NCI-H748 (cell line): ENCODE data around the gene ADISSP.
A peak's percentile ranks its signal among the peaks of the same experiment; 100 is the strongest.

Source experiments
- DNase-seq: peaks from one replicate; lab custom pipeline; 2025; ENCODE audit not compliant: unreplicated experiment; lab: John Stamatoyannopoulos, UW

The ADISSP gene

GRCh38 chr20:3720626-3721025 is 46.9 kb downstream of the ADISSP start:
- no peak for DNase-seq

DNA sequence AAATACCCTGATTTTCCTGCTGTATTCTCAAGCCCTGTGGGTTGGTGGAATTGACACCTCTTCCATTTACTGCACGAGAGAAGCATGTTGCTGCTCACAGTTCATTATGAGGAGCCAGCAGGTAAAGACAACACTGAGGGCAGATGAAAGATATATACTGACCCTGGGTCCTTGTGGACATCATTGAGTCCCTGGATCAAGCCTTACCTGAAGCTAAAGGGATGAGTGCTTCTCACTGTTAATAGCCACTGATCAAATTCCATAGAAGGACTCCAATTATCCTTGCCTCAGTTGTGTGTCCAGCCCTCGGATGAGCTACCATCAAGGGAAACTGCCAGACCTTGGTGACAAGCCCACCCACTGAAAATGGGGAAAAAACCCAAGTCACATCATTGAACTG is 47.5 kb downstream of the ADISSP start:
- no peak for DNase-seq

DNA sequence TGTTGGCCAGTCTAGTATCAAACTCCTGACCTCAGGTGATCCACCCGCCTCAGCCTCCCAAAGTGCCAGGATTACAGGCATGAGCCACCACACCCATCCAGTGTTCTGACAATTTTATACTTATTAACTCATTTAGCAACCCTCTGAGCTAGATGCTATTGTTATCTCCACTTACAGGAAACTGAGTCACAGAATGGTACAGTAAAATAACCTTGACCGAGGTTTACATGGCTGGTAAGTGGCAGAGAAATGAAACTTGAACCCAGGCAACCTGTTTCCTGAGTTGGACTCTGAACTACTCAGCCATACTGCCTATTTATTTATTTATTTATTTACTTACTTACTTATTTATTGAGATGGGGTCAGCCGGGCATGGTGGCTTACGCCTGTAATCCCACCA is 48.5 kb downstream of the ADISSP start:
- DNase-seq: no peak

DNA sequence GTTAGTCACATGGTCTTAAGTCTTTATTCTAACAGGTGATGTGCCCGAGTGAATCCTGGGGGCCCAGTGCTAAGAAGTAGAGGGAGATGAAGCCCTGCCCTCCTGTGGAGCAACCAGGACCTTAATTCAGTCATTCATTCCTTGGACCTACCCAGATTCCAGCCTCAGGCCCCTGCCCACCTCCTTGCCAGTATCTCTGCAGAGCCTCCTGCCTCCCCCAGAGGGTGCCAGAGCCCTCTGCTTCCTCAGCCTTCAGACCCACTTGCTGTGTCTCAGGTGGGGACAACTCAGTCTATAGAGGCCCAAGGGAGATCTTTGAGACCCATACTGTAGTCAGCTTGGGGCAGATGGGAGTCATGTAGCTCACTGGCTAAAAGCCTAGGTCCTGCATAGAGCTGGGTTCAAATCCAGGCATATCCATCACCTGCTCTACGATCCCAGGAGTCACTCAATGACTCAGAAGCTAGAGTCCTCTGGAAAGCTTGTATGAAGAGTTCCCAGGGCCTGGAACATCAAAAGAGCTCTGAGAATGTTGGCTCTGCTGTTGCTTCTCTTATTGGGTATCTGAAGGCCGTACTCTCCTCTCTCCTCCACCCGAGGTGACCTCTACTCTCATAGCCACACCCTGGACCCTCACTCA is 51.2 kb downstream of the ADISSP start:
- peak; percentile 78 for DNase-seq

DNA sequence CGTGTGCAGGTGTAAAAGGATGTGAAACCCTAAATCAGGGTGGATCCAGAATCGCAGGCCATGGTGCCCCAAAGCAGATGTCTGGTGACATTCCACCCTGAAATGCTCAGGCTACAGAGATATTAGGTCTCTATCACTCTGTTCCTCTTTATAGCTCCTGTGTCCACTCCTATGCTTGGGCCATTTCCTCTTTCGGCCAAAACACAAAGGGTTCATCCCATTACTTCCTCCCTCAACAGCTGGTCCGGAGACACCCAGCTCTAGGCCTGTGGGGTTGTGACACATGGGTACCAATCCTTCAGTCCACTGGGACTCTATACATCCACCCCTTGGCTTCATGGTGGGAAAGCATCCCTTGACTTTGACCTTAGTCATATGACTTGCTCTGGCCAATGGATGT is 53.5 kb downstream of the ADISSP start:
- DNase-seq: no peak

GRCh38 chr20:3712279-3712873 is 55.2 kb downstream of the ADISSP start, which contains the start of gene SIGLEC1:
Gene SIGLEC1, minus strand, starts transcription at chr20:3712600. Its CDS starts 5,472 bp downstream, at chr20:3707128.
- DNase-seq: no peak

DNA sequence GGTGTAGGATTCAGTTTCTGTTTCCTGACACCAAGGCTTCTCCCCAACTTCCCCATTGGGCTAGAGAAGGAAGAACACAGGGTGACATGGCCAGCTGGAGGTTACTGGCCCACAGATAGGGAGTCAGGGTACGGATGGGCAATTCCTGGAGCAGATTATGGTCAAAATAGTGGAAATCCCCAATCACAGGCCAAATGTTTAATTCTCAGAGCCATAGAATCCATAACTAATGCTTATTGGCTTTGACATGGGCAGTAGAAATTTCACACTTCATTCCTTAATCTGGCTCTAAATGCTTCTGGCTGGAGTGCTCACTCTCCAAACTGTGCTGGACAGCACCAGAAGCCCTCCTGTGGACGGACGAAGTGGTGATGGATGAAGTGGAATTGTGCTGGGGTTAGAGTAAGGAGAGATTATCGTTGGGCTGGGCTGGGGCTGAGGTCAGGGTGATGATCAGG is 56.0 kb downstream of the ADISSP start:
- DNase-seq: no peak

DNA sequence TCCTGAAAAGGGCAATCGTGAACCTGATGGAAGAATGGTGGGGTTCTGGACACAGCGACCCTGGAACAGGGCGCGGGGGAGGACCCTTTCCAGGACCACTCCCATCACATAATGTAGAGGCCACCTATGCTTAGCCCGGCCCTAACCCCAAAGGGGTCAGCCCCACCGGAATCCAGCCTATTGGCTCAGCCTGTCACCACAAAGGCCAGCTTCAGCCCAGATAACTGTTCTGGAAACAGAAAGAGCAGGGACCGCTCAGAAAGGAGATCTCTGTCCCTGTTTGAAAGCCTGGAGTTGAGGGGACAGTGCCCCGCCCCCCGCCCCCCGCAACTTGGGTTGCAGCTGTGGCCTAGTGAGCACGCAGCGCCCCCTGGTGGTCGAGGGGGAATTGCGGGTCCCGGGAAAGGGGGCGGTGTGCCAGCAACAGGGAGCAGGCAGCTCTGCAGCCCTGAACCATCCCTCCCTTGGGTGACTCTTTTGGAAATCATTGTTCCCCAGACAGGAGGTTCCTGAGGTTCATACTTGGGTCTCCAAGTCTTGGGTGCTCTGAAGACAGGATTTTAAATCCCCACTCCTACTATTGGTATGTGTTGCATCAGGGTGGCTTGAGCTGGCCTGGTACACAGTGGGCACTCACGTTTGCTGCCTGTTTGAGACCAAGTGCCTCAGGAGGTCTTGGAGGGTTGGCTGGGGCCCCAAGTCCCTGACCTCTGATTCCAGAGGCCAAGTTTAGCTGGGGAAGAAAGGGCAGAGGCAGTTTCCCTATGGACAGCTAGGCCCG is 56.7 kb downstream of the ADISSP start:
- DNase-seq: peak; percentile 44

DNA sequence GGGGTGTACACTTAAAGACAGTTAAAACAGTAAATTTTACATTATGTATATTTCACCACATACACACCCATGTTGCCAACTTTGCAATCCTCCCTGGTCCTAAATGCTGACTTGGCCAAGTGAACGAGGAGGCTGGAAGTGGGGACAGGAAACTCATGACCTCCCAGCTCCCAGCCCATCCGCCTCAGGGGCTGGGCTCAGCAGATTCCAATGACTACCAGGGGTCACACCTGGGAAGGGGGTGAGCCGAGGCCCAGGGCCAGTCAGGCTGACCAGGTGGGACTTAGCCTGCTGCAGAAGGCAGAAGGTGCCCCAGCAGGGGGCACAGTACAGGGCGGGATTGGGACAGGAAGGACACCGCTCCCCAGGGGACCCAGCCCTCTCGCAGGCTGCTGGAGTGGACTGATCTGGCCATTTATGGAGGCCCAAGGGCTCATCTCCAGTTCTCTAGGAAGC is 57.5 kb downstream of the ADISSP start:
- DNase-seq: no peak

- no peak for DNase-seq
Measured at GRCh38 chr20:3707508-3707899, 60.0 kb downstream of the ADISSP start.

GRCh38 chr20:3706774-3707507 is 60.6 kb downstream of the ADISSP start:
- DNase-seq: no peak

GRCh38 chr20:3705970-3706739 is 61.4 kb downstream of the ADISSP start:
- DNase-seq: no peak

DNA sequence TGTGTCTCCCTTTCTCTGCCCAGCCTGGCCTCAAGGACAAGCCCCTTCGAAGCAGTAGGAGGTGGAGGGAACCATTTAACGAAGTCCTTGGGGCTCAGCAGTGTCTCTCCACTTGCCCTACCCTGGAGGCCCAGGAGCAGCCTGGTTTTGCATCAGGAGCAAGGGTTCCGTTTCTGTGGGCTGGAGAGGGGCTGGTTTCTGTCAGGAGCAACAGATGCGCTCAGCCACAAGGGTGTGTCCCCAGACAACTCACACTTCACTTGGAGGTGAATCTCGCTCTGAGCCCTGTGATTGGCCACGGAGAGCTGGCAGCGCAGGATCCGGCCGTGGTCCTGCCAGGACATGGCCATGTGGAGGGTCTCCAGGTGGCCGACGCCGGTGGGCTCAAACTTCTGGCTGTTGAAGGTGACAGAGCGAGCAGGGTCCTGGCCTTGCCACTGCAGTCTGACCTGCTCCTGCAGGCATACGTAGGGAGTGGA is 62.0 kb downstream of the ADISSP start:
- no peak for DNase-seq

GRCh38 chr20:3704087-3704486 is 63.5 kb downstream of the ADISSP start:
- no peak for DNase-seq
